SK-N-SH (cell line): ENCODE measurements around the gene PCBP4. TPM values are rescaled to one million over a fixed set of nuclear protein-coding genes. Genes with fewer than 3 reads are reported as not detected.

ENCODE experiments used
- CTCF ChIA-PET: fragments of 300-600, 350-600 bp; formaldehyde crosslinking; extraction: SDS; loops from one replicate; lab custom pipeline; 2021; lab: Yijun Ruan, JAX
- POLR2A ChIA-PET: fragments of 350-600 bp; sonication (Branson Sonifier 250); formaldehyde crosslinking; extraction: SDS; loops from one replicate; lab custom pipeline; 2020; ENCODE audit warnings: antibody characterized with exemption, inconsistent platforms; lab: Yijun Ruan, JAX
- DNase-seq: peaks from one replicate; pipeline ENCODE4 v3.0.0; 2012
- H2AFZ ChIP-seq: fragments of 200-600 bp; sonication (generic); 2 replicates; pipeline ENCODE4 v1.8.1; 2016; ENCODE audit warnings: antibody characterized with exemption, mild to moderate bottlenecking, low read depth
- H3F3A ChIP-seq: fragments of 200-600 bp; sonication (generic); replicated peaks from 2 replicates; pipeline ENCODE3; 2016; ENCODE audit warnings: antibody characterized with exemption, mild to moderate bottlenecking; ENCODE audit not compliant: insufficient read depth
- H3K27ac ChIP-seq, 2 experiments: fragments of 200-500 bp in 1 of 2; fragments of 200-600 bp in 1 of 2; sonication (Bioruptor generic) in 1 of 2; sonication (generic), shearing (Covaris generic) in 1 of 2; 2 replicates each; pipeline versions ENCODE4 v1.5.1 to v1.6.1; 2014 to 2016; ENCODE audit warnings: low read depth in 2 of 2, inconsistent platforms in 1 of 2, low read length in 1 of 2, mild to moderate bottlenecking in 1 of 2, mixed read lengths in 1 of 2
- H3K27me3 ChIP-seq: fragments of 200-600 bp; sonication (generic), shearing (Covaris generic); 2 replicates; pipeline ENCODE4 v1.6.1; 2016; ENCODE audit warnings: mixed run types; ENCODE audit not compliant: insufficient read depth
- H3K36me3 ChIP-seq, 2 experiments: fragments of 200-500 bp in 1 of 2; fragments of 200-600 bp in 1 of 2; sonication (Bioruptor generic) in 1 of 2; sonication (generic) in 1 of 2; replicated peaks in 1 of 2; 2 replicates each; pipeline versions ENCODE3 to v1.5.1; 2014 to 2016; ENCODE audit warnings: low read length in 1 of 2, mild to moderate bottlenecking in 1 of 2; ENCODE audit not compliant: insufficient read depth in 2 of 2, control insufficient read depth in 1 of 2
- H3K4me1 ChIP-seq, 2 experiments: fragments of 200-500 bp in 1 of 2; fragments of 200-600 bp in 1 of 2; sonication (Bioruptor generic) in 1 of 2; sonication (generic), shearing (Covaris generic) in 1 of 2; 2 replicates each; pipeline versions ENCODE4 v1.5.1 to v1.6.1; 2014 to 2016; ENCODE audit warnings: low read depth in 1 of 2, low read length in 1 of 2, mixed run types in 1 of 2; ENCODE audit not compliant: insufficient read depth in 2 of 2, control insufficient read depth in 1 of 2
- H3K4me2 ChIP-seq: fragments of 200-600 bp; sonication (generic), shearing (Covaris generic); 2 replicates; pipeline ENCODE4 v1.6.1; 2017; ENCODE audit warnings: mixed run types
- H3K4me3 ChIP-seq, 2 experiments: fragments of 200-500 bp in 1 of 2; fragments of 200-600 bp in 1 of 2; sonication (Bioruptor generic) in 1 of 2; sonication (generic), shearing (Covaris generic) in 1 of 2; 2 replicates each; pipeline versions ENCODE4 v1.5.1 to v1.8.1; 2014 to 2016; ENCODE audit warnings: low read depth in 2 of 2, inconsistent platforms in 1 of 2, low read length in 1 of 2, mild to moderate bottlenecking in 1 of 2, mixed read lengths in 1 of 2, moderate library complexity in 1 of 2
- H3K79me2 ChIP-seq: fragments of 200-600 bp; sonication (generic); 2 replicates; pipeline ENCODE4 v1.8.1; 2017; ENCODE audit warnings: mild to moderate bottlenecking; ENCODE audit not compliant: insufficient read depth
- H3K9ac ChIP-seq: fragments of 200-600 bp; sonication (generic); 2 replicates; pipeline ENCODE4 v1.6.1; 2017; ENCODE audit warnings: mixed run types
- H3K9me2 ChIP-seq: fragments of 200-600 bp; sonication (generic); 2 replicates; pipeline ENCODE4 v1.6.1; 2017; ENCODE audit warnings: mixed run types
- H3K9me3 ChIP-seq: fragments of 200-600 bp; sonication (generic); 2 replicates; pipeline ENCODE4 v1.6.1; 2017; ENCODE audit warnings: mixed run types, mild to moderate bottlenecking, moderate library complexity
- H4K20me1 ChIP-seq: fragments of 200-600 bp; sonication (generic); 2 replicates; pipeline ENCODE4 v1.6.1; 2017; ENCODE audit warnings: mild to moderate bottlenecking, mixed run types; ENCODE audit not compliant: insufficient read depth
- CHD2 ChIP-seq: fragments of 150-350 bp; IDR thresholded peaks from 2 replicates; pipeline ENCODE4 v1.6.1; 2018; ENCODE audit warnings: low read length; ENCODE audit not compliant: partially characterized antibody
- CTCF ChIP-seq: fragments of 200-600 bp; sonication (generic); IDR thresholded peaks from 2 replicates; pipeline ENCODE4 v1.6.1; 2017; ENCODE audit warnings: antibody characterized with exemption, mild to moderate bottlenecking, moderate library complexity
- EZH2phosphoT487 ChIP-seq: fragments of 200-600 bp; sonication (generic); IDR thresholded peaks from 2 replicates; pipeline ENCODE4 v1.6.1; 2017; ENCODE audit warnings: low read depth, mixed run types, mild to moderate bottlenecking, antibody characterized with exemption, moderate library complexity, borderline replicate concordance
- FOSL2 ChIP-seq: IDR thresholded peaks from 2 replicates; pipeline ENCODE4 v1.4.0; 2012; ENCODE audit warnings: low read depth, mild to moderate bottlenecking, moderate library complexity, borderline replicate concordance
- FOXM1 ChIP-seq: IDR thresholded peaks from 2 replicates; pipeline ENCODE4 v1.4.0; 2012; ENCODE audit warnings: low read depth, mild to moderate bottlenecking
- GATA2 ChIP-seq: sonication (generic); formaldehyde crosslinking; IDR thresholded peaks from 2 replicates; pipeline ENCODE4 v1.5.0; 2020; ENCODE audit warnings: mild to moderate bottlenecking, missing genetic modification reagents
- MEF2A ChIP-seq: IDR thresholded peaks from 2 replicates; pipeline ENCODE4 v1.4.0; 2012; ENCODE audit warnings: low read depth, borderline replicate concordance
- NFIC ChIP-seq: IDR thresholded peaks from 2 replicates; pipeline ENCODE4 v1.4.0; 2012; ENCODE audit warnings: borderline replicate concordance
- PBX3 ChIP-seq: IDR thresholded peaks from 2 replicates; pipeline ENCODE4; 2012
- RAD21 ChIP-seq: IDR thresholded peaks from 2 replicates; pipeline ENCODE4 v1.6.1; 2012; ENCODE audit warnings: mild to moderate bottlenecking, low read length
- REST ChIP-seq: IDR thresholded peaks from 2 replicates; pipeline ENCODE4 v1.6.1; 2012; ENCODE audit warnings: mild to moderate bottlenecking, low read depth, low read length, moderate library complexity
- RXRA ChIP-seq: IDR thresholded peaks from 2 replicates; pipeline ENCODE4 v1.4.0; 2012; ENCODE audit warnings: low read depth, mild to moderate bottlenecking, borderline replicate concordance
- TCF12 ChIP-seq: IDR thresholded peaks from 2 replicates; pipeline ENCODE4 v1.4.0; 2012
- USF2 ChIP-seq: fragments of 150-350 bp; IDR thresholded peaks from 2 replicates; pipeline ENCODE4 v1.6.1; 2017; ENCODE audit warnings: antibody characterized with exemption, low read length, low read depth, borderline replicate concordance
- YY1 ChIP-seq: IDR thresholded peaks from 2 replicates; pipeline ENCODE4 v1.4.0; 2012; ENCODE audit warnings: low read depth, mild to moderate bottlenecking
- ZBTB33 ChIP-seq: IDR thresholded peaks from 2 replicates; pipeline ENCODE4 v1.4.0; 2012; ENCODE audit warnings: low read depth, borderline replicate concordance
- WGBS: methylation state at CpG from one replicate; pipeline ENCODE4 v1.1.6; 2017; ENCODE audit warnings: low lambda C conversion rate; 5-methylcytosine and 5-hydroxymethylcytosine counted together
- polyA plus RNA-seq, 3 experiments: library from polyadenylated mRNA; depleted of rRNA; stranded (reverse); fragments of >200 nt; gene quantifications; 2 replicates each; pipeline ENCODE4 v1.2.3, GENCODE V29; 2012

PCBP4 gene
- polyA plus RNA-seq, 1 of the 3 experiments (the other 2 are of a cell fraction) = 97.4 TPM

GRCh38 chr3:51988286-51989146, 21.3 kb upstream of the PCBP4 start:
- Histone ChIP-seq H3K4me2 (no peak overlapping the region), H3K4me1 (peaks cover 3 to 25% of the 10 kb centered on the region in 2 experiments; a peak in 3 of 4 replicates), H2AFZ (no peak overlapping the region), H3K79me2 (peaks cover 33% of the 10 kb centered on the region), H3K4me3 (no peak overlapping the region), H3F3A (peaks cover 35% of the 10 kb centered on the region), H3K27me3 (no peaks in the 10 kb centered on the region), H3K36me3 (peaks cover 10 to 12% of the 10 kb centered on the region in 2 experiments), H3K27ac (no peak overlapping the region; a peak in 1 of 4 replicates), H3K9me3 (no peaks in the 10 kb centered on the region), H3K9me2 (no peaks in the 10 kb centered on the region), H3K9ac (no peak overlapping the region), H4K20me1 (0 out of 2 replicates have a peak, but pooled peaks cover 11% of the 10 kb centered on the region)
- WGBS = 90% methylated on average over 15 of the region's 15 CpGs
- ChIA-PET CTCF (no interaction called here), POLR2A (no interaction called here)
- no peak for DNase-seq
- TF ChIP-seq REST = no peak
- no peak for TF ChIP-seq CHD2
- no peak for TF ChIP-seq FOSL2
- TF ChIP-seq GATA2 (CRISPR knock-in tag) = no peak
- TF ChIP-seq USF2 = no peak
- no peak for TF ChIP-seq CTCF
- TF ChIP-seq MEF2A = no peak
- no peak for TF ChIP-seq YY1
- no peak for TF ChIP-seq EZH2phosphoT487
- TF ChIP-seq FOXM1 = no peak
- TF ChIP-seq TCF12 = no peak
- no peak for TF ChIP-seq ZBTB33
- TF ChIP-seq NFIC = no peak
- TF ChIP-seq RXRA = no peak
- no peak for TF ChIP-seq PBX3
- no peak for TF ChIP-seq RAD21
